HG03159 (cell line): ENCODE measurements around the gene UNC45B.
"Not testable (repeated sequence)": the region's sequence is repeated elsewhere in the genome, so short reads cannot be mapped to it uniquely, and the experiment has no call there.

Experiments used
- ATAC-seq: cut with Tn5 transposase; IDR thresholded peaks from one replicate; pipeline ENCODE4 v1.9.1; 2021; ENCODE audit warnings: mild to moderate bottlenecking, moderate library complexity; ENCODE audit not compliant: unreplicated experiment

Gene UNC45B, protein sequence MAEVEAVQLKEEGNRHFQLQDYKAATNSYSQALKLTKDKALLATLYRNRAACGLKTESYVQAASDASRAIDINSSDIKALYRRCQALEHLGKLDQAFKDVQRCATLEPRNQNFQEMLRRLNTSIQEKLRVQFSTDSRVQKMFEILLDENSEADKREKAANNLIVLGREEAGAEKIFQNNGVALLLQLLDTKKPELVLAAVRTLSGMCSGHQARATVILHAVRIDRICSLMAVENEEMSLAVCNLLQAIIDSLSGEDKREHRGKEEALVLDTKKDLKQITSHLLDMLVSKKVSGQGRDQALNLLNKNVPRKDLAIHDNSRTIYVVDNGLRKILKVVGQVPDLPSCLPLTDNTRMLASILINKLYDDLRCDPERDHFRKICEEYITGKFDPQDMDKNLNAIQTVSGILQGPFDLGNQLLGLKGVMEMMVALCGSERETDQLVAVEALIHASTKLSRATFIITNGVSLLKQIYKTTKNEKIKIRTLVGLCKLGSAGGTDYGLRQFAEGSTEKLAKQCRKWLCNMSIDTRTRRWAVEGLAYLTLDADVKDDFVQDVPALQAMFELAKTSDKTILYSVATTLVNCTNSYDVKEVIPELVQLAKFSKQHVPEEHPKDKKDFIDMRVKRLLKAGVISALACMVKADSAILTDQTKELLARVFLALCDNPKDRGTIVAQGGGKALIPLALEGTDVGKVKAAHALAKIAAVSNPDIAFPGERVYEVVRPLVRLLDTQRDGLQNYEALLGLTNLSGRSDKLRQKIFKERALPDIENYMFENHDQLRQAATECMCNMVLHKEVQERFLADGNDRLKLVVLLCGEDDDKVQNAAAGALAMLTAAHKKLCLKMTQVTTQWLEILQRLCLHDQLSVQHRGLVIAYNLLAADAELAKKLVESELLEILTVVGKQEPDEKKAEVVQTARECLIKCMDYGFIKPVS

DNA sequence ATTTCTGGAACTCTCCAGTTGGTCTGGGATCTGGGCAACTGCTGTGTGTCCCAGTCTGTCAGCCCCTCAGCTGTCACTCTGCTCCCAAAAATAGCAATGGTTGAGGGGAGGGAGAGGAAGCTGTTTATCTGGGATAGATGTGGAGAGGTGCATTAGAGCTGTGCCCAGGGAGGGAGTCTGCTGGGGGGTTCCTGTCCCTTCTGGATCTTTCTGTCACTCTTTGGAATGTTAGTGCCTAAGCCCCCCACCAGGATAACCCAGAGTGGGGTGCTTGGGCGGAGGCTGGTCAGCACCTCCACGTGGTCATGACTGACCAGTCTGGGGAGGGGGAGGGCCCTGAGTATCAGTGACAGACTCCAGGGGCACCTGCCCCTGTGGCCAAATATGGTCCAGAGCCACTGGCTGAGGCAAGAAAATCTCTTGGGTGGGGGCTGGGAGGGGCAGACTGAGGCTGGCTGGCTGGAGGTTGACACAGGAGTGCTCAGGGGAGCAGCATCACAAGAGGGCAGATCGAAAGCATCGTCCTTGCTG, at the start of gene UNC45B:
Gene UNC45B (plus strand): TSS at position 443 of the 531 bp plus-strand sequence. CDS start 447 bp downstream, outside the sequence.
- ATAC-seq: no peak

DNA sequence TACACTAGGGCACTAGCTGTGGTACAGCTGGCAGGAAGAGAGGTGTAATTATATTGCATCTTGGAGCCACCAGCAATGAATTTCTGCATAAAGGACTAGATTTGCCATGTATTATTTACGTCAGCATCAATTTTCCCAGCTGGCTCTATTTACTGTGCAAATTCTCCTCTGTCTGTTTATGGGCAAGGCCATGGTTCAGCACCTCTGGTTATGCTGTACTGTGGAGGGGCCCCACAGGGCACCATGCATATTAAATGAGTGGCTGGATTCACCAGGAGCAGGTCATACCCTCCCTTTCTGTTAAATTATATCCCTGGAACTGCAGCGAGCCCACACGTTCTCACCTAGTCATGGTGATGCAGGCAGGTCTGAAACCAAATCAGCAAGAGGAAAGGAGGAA, 47.7 kb upstream of the UNC45B start:
- no peak for ATAC-seq

DNA sequence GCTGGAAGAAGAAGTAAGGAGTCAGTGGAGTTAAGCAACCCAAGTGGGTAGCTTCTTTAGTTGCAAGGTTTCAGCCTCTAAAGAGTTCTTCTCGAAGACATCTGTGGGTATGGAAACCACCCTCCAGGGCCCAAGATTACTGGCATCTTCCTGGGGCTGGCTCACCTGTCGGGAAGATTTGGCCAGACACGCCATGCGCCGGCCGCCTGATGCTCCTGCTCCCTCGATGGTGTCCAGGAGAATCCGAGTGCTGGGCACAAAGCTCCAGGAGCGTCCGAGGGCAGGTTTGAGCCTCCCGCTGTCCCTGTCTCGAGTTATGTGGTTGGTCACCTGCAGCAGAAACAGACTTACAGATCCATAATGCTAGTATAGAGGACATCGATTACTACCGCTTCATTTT, 46.6 kb upstream of the UNC45B start:
- no peak for ATAC-seq

DNA sequence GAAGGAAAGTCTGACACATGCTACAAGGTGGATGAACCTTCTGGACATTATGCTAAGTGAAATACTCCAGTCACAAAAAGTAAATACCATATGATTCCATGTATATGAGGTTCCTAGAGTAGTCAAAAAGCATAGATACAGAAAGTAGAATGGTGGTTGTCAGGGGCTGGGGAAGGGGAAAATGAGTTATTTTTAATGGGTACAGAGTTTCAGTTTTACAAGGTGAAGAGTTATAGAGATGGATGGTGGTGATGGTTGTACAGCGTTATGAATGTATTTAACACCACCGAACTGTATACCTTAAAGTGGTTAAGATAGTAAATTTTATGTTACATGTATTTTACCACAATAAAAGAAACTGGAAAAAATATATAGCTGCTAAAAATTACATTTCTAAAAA, 45.9 kb upstream of the UNC45B start:
- no peak for ATAC-seq

DNA sequence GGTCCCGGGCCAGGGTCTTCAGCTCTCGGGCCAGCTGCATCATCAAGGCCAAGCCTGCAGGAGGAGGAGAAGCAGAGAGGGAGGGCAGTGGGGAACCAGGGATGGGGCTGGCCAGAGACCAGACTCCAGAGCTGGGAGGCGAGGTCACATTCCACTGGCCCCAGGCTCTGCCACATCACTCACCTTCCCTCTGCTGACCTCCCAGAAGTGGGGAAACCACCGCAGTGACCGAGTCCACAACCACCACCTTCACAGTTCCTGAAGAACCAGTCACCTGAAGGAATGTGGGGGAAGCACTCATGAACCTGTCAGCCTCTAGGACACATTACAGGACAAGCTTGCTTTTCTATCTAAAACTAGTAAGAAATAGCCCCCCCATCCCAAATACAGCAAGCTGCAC, 44.3 kb upstream of the UNC45B start:
- ATAC-seq: no peak

DNA sequence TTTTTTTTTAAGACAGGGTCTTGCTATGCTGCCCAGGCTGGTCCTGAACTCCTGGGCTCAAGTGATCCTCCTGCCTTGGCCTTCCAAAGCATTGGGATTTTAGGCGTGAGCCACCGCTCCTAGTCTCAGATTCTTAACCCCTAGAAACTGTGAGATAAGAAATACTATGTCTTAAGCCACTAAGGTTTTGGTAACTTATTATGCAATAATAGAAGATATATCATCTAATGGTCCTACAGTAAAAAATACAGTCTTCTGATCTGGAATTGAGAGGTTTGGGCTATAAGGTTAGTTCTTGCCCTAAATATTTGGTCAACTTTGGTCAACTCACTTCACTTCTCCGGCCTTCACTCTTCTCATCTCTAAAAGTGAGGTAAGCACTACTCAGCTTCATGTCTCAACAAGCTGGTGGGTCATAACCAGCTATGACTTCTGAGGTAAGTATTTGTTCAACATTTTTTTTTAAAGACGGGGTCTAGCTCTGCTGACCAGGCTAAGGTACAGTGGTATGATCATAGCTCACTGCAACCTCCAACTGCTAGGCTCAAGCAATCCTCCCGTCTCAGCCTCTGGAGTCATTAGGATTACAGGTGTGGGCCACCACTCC, 42.7 kb upstream of the UNC45B start:
- ATAC-seq: no peak

DNA sequence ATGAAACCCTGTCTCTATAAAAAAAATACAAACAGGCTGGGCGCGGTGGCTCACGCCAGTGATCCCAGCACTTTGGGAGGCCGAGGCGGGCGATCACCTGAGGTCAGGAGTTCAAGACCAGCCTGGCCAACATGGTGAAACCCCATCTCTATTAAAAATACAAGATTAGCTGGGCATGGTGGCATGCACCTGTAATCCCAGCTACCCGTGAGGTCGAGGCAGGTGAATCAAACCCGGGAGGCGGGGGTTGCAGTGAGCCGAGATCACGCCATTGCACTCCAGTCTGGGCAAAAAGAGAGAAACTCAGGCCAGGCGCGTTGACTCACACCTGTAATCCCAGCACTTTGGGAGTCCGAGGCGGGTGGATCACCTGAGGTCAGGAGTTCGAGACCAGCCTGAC, 36.8 kb upstream of the UNC45B start:
- ATAC-seq: not testable (repeated sequence)

DNA sequence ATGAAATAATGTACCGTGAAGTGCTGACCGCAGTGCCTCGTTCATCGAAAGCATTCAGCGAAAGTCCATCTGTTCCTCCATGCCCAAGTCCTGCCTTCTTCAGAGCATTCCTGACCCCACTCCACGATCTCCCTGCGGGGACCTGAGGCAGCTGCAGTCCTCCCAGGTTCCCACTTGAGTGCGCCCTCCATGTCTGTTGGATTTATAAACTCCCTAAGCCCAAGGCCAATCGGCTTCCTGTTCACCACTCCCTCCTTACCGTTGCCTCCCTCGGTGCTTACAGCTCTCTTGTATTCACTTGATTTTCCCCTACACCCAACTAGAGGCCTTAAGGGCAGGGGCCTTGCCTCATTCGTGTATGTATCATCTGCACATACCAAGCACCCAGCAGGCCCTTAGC, 30.8 kb upstream of the UNC45B start:
- ATAC-seq: no peak

DNA sequence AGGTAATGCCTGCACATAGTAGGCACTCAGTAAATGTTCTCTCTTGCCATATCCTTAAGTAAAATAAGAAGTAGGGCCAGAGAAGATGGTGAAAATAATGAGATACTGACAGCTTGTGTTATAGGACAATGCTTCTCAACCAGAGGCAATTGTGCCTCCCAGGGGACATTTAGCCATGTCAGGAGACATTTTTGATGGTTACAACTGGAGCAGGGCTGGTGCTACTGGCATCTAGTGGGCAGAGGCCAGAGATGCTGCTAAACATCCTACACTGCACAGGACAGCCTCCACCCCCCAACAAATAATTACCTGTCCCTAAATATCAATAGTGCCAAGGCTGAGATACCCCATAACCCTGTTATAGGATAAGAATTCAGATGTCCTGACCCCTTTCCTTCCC, 29.6 kb upstream of the UNC45B start:
- ATAC-seq: no peak

DNA sequence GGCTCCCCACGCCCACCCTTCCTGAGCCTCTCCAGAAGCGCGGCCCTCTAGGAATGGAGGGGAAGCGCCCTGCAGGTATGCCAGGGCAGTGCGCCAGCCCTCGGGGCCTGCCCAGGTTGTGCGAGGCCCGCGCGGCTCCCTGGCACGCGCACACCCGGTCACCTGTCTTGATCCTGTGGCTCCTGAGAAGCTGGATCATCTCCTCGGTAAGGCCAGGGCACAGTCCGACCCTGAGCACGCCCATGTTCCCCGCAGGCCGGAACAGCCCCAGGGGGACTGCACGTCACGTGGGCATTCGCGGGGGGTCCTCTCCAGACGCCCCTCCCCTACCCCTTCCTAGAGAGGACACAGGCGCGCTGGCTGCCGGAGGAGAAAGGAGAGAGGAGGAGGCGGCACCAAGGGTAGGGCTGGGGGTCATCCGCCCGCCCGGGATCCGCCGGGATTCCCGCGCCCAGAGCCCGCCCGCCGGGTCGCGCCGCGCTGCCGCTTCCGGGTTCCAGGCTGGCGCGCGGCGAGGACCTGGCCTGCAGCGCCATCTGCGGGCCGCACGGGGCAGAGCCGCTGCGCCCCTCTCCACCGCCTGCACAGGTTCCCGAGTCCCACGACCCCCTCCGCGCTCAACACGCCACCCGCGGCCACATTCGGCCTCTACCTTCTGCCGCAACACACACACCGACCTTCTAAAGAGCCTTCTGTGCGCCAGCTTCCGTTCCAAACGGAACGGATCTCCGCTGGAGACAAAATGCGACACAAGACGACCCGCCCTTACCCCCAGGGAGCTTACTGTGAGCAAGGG, 28.0 kb upstream of the UNC45B start, which contains the start of gene RAD51D:
Gene RAD51D (minus strand): TSS at position 491 of the 796 bp plus-strand sequence. CDS start 247 bp downstream, at position 244.
- peak; percentile 82 for ATAC-seq

DNA sequence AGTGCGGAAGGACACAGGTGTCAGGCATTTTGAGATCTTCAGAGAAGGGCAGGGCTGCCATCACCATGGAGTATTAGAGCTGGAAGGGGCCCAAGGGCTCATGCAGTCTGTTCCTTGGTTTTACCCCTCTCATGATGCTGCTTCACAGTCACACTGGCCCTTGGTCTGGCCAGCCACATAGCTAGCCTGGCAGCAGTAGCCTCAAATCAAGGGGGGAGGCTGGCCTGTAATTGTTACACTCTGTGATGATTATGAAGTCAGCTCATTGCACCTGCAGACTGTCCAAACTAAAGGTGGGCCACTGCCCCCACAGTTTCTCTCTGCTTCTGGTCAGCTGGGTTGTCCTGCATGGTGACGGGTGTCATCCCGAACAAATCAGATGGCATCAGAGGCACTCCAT, 26.3 kb upstream of the UNC45B start, which contains the start of gene FNDC8:
Gene FNDC8 (plus strand): TSS at position 301 of the 400 bp plus-strand sequence. CDS start 79 bp downstream, at position 380.
- ATAC-seq: no peak

DNA sequence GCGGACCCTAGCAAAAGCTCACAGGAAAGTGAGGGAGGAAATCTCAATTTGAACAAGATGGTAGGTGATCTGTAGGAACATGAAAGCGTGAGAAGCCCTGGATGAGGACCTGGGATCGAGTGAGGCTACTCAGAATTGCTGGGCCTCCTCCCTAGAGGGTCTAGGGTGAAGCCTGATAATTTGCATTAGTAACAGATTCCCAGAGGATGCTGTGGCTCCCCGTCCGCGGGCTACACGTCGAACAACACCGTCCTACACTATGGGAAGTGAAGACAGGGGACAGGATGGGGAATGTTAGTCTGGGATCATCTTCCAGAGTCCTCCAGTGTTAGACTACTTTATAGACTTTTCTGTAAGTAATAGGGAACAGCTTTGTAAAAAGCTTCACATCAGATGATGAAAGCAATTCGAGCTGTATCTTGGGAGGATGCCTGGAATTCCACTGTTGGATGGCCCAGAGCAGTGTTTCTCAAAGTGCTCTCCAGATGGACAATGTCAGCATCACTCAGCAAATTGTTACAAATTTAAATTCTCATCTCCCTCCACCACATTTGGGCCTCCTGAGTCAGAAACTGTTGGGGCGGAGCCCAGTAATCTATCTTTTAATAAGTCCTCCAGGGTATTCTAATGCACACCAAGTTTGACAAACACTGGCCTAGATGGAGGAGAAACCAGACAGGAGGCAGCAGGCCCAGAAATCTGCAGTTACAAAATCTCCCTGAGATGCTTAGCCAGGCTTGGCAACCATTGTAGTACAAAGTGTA, 19.7 kb upstream of the UNC45B start:
- ATAC-seq: no peak

DNA sequence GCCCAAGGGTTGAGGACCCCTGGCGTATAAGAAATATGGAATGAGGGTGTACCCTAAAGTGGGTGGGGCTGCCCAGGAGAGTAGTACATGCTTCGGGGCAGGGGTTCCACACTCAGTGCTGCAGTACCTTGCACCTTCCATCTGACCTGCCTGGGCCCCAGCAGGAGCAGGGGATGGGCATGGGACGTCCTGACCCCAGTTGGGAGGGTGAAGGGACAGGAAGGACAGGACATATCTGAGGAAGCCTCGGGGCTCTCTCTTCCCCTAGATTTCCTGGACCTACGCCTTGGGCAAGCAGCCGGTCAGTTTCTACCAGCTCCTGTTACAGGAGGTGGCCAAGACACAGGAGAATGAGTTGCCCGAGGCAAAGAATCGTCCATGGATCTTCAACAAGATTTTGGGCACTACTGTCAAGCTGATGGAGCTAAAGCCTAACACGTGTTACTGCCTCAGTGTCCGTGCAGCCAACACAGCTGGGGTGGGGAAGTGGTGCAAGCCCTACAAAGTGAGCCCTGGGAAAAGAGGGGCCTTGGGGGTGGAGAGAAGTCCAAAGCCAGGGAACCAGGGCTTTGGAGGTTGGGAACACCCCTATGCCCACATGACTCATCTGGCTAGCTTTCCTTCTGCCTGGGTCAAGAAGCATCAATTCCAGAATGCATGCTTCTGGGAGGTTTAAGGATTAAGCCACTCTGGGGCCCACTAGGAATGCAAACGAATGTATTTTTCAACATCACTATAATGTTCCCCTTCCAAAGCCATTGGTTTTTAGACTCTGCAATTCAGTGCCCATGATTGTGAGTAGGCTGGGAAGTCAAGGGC, 18.3 kb upstream of the UNC45B start:
- no peak for ATAC-seq

DNA sequence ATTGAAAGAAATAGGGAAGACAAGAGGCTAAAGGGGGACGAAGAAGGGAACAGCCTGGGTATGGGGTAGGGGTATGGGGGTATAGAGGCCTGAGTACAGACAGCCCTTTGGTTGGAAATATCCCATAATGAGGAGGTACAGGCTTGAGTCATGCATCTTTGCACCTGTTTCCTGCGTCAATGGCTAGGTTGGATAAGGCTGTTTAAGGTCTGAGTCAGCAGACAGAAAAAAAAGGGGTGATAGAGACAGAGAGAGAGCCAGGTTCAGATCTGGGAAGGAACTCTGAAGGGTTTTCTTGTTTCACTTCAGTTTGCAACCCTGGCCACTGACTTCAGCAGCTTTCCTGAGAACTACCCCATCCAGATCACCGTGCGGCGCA, 17.7 kb upstream of the UNC45B start:
- ATAC-seq: no peak

DNA sequence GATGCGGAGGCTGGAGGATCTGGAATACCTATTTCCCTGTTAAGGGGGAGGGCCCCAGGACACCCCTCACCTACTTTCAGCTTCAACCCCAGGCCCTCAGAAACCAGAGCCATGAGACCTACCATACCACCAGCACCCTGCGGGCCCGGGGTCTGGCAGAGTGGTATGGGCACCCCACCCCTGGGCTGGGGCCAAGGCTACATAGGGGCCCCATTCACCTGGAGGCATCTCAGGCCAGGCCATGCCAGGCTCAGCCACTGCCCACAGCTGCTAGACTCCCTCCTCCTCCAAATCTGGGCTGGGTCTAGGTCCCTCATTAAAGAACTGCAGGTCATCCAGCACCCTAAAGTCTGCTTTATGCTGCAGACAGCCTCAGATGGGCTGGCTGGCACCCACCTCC, 17.2 kb upstream of the UNC45B start:
- ATAC-seq: no peak

DNA sequence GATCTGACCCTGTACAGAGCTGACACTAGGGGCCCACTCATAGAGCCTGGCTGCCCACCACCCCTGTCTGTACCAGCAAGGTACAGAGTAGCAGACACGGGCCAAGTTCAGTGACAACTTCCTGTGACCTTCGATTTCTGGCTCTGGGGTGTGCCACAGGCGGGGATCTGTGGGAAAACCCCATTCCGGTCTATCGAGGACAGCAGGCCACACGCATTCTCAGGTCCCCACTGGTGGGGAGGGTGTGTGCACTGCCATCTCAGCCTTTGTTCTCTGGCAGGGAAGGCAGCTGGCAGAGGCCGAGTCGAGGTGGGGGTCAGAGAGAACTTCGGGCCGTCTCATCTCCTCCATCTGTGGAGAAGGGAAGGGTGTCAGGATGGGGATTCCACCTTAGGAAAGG, 15.5 kb upstream of the UNC45B start:
- ATAC-seq: no peak

DNA sequence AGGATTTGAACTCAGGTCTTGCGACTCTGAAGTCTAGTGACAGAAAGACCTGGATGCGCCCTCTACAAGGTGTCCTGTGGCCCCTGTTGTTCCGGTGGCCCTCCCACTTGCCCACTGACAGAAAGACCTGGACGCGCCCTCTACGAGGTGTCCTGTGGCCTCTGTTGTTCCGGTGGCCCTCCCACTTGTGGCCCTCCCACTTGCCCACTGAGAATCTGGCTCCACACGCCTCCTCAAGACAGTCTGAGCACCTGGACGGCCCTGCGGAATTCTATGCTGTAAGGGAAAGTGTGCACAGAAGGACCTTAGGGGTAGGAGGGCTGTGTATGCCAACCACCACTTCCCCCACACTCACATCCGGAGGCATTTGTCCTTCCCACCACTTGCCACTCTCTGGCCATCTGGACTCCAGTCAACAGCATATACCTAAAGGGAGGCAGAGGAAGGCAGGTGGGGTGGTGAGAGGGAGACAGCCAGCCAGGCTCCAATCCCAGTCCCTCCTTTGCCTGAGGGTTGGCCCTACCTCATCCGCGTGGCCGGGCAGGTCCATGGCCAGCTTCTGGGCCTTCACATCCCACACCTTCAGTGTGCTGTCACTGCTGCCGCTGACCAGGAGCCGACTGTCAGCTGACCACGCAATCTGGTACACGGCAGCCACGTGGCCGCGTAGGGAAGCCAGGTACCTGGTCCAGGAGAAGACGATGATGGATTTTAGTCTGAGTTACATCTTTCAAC, 14.6 kb upstream of the UNC45B start:
- no peak for ATAC-seq

DNA sequence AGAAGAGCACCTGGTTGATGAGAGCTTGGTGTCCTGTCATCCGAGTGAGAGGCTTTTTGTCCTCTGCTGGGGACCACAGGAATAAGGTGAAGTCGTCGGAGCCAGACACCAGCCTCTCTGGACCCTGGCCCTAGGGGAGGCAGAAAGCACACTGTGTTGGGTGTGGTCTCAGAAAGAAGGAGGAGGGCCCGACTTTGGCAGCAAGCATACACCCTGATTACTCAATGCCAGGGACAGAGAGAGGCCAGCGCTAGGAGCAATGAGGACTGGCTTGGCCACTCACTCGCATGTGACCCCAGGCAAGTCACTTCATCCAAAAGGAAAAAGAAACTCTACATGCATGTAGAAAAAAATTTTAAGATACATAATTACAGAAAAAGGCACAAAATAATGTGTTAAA, 12.3 kb upstream of the UNC45B start:
- no peak for ATAC-seq
